K562 (cell line): ENCODE data around the gene PDGFA. TPM values are rescaled to one million over a fixed set of nuclear protein-coding genes. Genes with fewer than 3 reads are reported as not detected.

Experiments used
- ATF7 ChIP-seq: fragments of 450-650 bp; IDR thresholded peaks from 2 replicates; pipeline ENCODE4 v1.7.1; 2014; ENCODE audit warnings: mild to moderate bottlenecking, moderate library complexity
- BRD9 ChIP-seq: fragments of 450-650 bp; IDR thresholded peaks from 2 replicates; pipeline ENCODE4 v1.6.1; 2018; ENCODE audit warnings: low read depth; ENCODE audit not compliant: partially characterized antibody
- DDX20 ChIP-seq: fragments of 450-650 bp; IDR thresholded peaks from 2 replicates; pipeline ENCODE4 v1.6.1; 2016; ENCODE audit warnings: missing genetic modification characterization, low read depth, mild to moderate bottlenecking, missing compliant biosample characterization, moderate library complexity
- FOSL1 ChIP-seq: fragments of 200-800 bp; sonication (Bioruptor generic); conservative IDR thresholded peaks from 2 replicates; pipeline ENCODE4 v1.6.1; 2016; ENCODE audit warnings: missing genetic modification characterization, missing compliant biosample characterization
- KAT8 ChIP-seq: fragments of 450-650 bp; IDR thresholded peaks from 2 replicates; pipeline ENCODE4 v1.6.1; 2016; ENCODE audit warnings: low read depth, mild to moderate bottlenecking
- MAZ ChIP-seq, 2 experiments: fragments of 450-650 bp in 1 of 2; sonication (generic) in 1 of 2; formaldehyde crosslinking; IDR thresholded peaks in 1 of 2; conservative IDR thresholded peaks in 1 of 2; 2 replicates each; pipeline versions ENCODE4 v1.4.0 to v1.5.0; 2020; ENCODE audit warnings: mild to moderate bottlenecking in 1 of 2, missing genetic modification reagents in 1 of 2
- NCOR1 ChIP-seq: fragments of 450-650 bp; IDR thresholded peaks from 2 replicates; pipeline ENCODE4 v1.6.1; 2016; ENCODE audit warnings: mild to moderate bottlenecking, moderate library complexity
- PML ChIP-seq: IDR thresholded peaks from 2 replicates; pipeline ENCODE4 v1.6.1; 2012; ENCODE audit warnings: low read length, inconsistent platforms
- POLR2H ChIP-seq: IDR thresholded peaks from 2 replicates; pipeline ENCODE4 v1.6.1; 2016; ENCODE audit warnings: missing genetic modification characterization, low read depth, mild to moderate bottlenecking, control low read depth, missing compliant biosample characterization, moderate library complexity
- PREB ChIP-seq: sonication (generic); formaldehyde crosslinking; IDR thresholded peaks from 2 replicates; pipeline ENCODE4 v1.8.1; 2023; ENCODE audit warnings: mild to moderate bottlenecking, missing genetic modification reagents
- ZNF445 ChIP-seq: fragments of 250-450 bp; sonication (Bioruptor Pico); IDR thresholded peaks from 2 replicates; pipeline ENCODE4 v1.4.0; 2020; ENCODE audit warnings: low read depth, mild to moderate bottlenecking, moderate library complexity
- ZNF507 ChIP-seq: conservative IDR thresholded peaks from 2 replicates; pipeline ENCODE4 v1.6.1; 2017; ENCODE audit warnings: missing genetic modification characterization, missing compliant biosample characterization
- polyA plus RNA-seq, 8 experiments: library from polyadenylated mRNA; depleted of rRNA in 4 of 8; stranded (reverse) in 5 of 8; unstranded in 3 of 8; fragments of >200 nt; fragmentation: Nextera tagmentation in 2 of 8; fragmentation: Illumina TruSeq in 1 of 8; extraction: Ambion mirVana in 2 of 8; extraction: Trizol in 1 of 8; gene quantifications; 2 replicates each; pipeline versions ENCODE4 v1.2.1 to v1.2.3, GENCODE V29; 2011 to 2014; ENCODE audit warnings: inconsistent platforms in 1 of 8, missing spikeins in 1 of 8
- total RNA-seq, 7 experiments: library from RNA; depleted of rRNA in 6 of 7; stranded (reverse); fragments of >200 nt in 6 of 7; fragmentation: Illumina TruSeq in 2 of 7; extraction: Trizol in 2 of 7; gene quantifications; 2 replicates each; pipeline versions ENCODE4 v1.2.1 to v1.2.3, GENCODE V29; 2011 to 2021; ENCODE audit warnings: low replicate concordance in 1 of 7
- TF ChIP-seq, protein P1 (sequence below): fragments of 250-450 bp; sonication (Bioruptor Pico); IDR thresholded peaks from 2 replicates; pipeline ENCODE4 v1.8.0; 2021; ENCODE audit warnings: mild to moderate bottlenecking, moderate library complexity
- TF ChIP-seq, protein P2 (sequence below): fragments of 250-450 bp; sonication (Bioruptor Pico); IDR thresholded peaks from 2 replicates; pipeline ENCODE4 v1.4.0; 2020
- TF ChIP-seq, protein P3 (sequence below): fragments of 450-650 bp; IDR thresholded peaks from 2 replicates; pipeline ENCODE4 v1.6.1; 2016; ENCODE audit warnings: missing biosample characterization, missing genetic modification characterization
- TF ChIP-seq, protein P4 (sequence below), 3 experiments: IDR thresholded peaks in 2 of 3; conservative IDR thresholded peaks in 1 of 3; 2 replicates each; pipeline ENCODE4 v1.5.1; 2011 to 2012; ENCODE audit warnings: low read length in 3 of 3, mild to moderate bottlenecking in 3 of 3, control low read depth in 2 of 3, improper control_type of control experiment in 1 of 3, inconsistent platforms in 1 of 3, low read depth in 1 of 3, mixed read lengths in 1 of 3, moderate library complexity in 1 of 3; ENCODE audit not compliant: insufficient read depth in 2 of 3

Gene PDGFA
- total and polyA plus RNA-seq, 9 of the 15 experiments (the other 6 are each of a cell fraction or from before 2014, with no cell fraction given), result 2.5 to 10.2 (median 4.6) TPM

- TF ChIP-seq BRD9, result no peak
- no peak for TF ChIP-seq ZNF507 (tag)
- TF ChIP-seq, protein P1, sequence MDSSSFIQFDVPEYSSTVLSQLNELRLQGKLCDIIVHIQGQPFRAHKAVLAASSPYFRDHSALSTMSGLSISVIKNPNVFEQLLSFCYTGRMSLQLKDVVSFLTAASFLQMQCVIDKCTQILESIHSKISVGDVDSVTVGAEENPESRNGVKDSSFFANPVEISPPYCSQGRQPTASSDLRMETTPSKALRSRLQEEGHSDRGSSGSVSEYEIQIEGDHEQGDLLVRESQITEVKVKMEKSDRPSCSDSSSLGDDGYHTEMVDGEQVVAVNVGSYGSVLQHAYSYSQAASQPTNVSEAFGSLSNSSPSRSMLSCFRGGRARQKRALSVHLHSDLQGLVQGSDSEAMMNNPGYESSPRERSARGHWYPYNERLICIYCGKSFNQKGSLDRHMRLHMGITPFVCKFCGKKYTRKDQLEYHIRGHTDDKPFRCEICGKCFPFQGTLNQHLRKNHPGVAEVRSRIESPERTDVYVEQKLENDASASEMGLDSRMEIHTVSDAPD (CRISPR knock-in tag), result no peak
- TF ChIP-seq NCOR1, result 0 out of 2 replicates have a peak, but pooled peaks have one; percentile 6
- peak; percentile 64 for TF ChIP-seq ATF7
- no peak for TF ChIP-seq DDX20 (tag)
- peak; percentile 71 for TF ChIP-seq FOSL1 (tag)
- TF ChIP-seq, protein P2, sequence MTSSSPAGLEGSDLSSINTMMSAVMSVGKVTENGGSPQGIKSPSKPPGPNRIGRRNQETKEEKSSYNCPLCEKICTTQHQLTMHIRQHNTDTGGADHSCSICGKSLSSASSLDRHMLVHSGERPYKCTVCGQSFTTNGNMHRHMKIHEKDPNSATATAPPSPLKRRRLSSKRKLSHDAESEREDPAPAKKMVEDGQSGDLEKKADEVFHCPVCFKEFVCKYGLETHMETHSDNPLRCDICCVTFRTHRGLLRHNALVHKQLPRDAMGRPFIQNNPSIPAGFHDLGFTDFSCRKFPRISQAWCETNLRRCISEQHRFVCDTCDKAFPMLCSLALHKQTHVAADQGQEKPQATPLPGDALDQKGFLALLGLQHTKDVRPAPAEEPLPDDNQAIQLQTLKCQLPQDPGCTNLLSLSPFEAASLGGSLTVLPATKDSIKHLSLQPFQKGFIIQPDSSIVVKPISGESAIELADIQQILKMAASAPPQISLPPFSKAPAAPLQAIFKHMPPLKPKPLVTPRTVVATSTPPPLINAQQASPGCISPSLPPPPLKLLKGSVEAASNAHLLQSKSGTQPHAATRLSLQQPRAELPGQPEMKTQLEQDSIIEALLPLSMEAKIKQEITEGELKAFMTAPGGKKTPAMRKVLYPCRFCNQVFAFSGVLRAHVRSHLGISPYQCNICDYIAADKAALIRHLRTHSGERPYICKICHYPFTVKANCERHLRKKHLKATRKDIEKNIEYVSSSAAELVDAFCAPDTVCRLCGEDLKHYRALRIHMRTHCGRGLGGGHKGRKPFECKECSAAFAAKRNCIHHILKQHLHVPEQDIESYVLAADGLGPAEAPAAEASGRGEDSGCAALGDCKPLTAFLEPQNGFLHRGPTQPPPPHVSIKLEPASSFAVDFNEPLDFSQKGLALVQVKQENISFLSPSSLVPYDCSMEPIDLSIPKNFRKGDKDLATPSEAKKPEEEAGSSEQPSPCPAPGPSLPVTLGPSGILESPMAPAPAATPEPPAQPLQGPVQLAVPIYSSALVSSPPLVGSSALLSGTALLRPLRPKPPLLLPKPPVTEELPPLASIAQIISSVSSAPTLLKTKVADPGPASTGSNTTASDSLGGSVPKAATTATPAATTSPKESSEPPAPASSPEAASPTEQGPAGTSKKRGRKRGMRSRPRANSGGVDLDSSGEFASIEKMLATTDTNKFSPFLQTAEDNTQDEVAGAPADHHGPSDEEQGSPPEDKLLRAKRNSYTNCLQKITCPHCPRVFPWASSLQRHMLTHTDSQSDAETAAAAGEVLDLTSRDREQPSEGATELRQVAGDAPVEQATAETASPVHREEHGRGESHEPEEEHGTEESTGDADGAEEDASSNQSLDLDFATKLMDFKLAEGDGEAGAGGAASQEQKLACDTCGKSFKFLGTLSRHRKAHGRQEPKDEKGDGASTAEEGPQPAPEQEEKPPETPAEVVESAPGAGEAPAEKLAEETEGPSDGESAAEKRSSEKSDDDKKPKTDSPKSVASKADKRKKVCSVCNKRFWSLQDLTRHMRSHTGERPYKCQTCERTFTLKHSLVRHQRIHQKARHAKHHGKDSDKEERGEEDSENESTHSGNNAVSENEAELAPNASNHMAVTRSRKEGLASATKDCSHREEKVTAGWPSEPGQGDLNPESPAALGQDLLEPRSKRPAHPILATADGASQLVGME, result no peak
- TF ChIP-seq PREB, result no peak
- TF ChIP-seq POLR2H (tag), result no peak
- no peak for TF ChIP-seq ZNF445 (CRISPR knock-in tag)
- TF ChIP-seq, protein P3, sequence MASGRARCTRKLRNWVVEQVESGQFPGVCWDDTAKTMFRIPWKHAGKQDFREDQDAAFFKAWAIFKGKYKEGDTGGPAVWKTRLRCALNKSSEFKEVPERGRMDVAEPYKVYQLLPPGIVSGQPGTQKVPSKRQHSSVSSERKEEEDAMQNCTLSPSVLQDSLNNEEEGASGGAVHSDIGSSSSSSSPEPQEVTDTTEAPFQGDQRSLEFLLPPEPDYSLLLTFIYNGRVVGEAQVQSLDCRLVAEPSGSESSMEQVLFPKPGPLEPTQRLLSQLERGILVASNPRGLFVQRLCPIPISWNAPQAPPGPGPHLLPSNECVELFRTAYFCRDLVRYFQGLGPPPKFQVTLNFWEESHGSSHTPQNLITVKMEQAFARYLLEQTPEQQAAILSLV (tag), result no peak
- no peak; the same call in 1 of the 2 replicates for TF ChIP-seq PML
- TF ChIP-seq KAT8, result no peak
- TF ChIP-seq, protein P4, sequence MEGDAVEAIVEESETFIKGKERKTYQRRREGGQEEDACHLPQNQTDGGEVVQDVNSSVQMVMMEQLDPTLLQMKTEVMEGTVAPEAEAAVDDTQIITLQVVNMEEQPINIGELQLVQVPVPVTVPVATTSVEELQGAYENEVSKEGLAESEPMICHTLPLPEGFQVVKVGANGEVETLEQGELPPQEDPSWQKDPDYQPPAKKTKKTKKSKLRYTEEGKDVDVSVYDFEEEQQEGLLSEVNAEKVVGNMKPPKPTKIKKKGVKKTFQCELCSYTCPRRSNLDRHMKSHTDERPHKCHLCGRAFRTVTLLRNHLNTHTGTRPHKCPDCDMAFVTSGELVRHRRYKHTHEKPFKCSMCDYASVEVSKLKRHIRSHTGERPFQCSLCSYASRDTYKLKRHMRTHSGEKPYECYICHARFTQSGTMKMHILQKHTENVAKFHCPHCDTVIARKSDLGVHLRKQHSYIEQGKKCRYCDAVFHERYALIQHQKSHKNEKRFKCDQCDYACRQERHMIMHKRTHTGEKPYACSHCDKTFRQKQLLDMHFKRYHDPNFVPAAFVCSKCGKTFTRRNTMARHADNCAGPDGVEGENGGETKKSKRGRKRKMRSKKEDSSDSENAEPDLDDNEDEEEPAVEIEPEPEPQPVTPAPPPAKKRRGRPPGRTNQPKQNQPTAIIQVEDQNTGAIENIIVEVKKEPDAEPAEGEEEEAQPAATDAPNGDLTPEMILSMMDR (IDR thresholded peaks at IDR 0.05 in 2 of 3, conservative IDR thresholded peaks at IDR 0.05 in 1 of 3; ENCODE audit: insufficient read depth in 2 of 3, low read depth in 1 of 3, low read length in 3 of 3), result no peak
- peak in 1 of 2 experiments; percentile 87; a peak in 3 of 4 replicates for TF ChIP-seq MAZ (CRISPR knock-in tag; conservative IDR thresholded peaks at IDR 0.05 in 1 of 2, IDR thresholded peaks at IDR 0.05 in 1 of 2)
Observed at GRCh38 chr7:471866-472639, 47.6 kb downstream of the PDGFA start (continued).
